Gastroesophageal sphincter (tissue), 3 donors: Measurements from ENCODE around the gene TMEM184A.

Experiments
- POLR2A ChIP-seq, 2 donors: fragments of 450-650 bp; IDR thresholded peaks; one replicate each; pipeline ENCODE4 v1.6.1; 2017; ENCODE audit warnings: antibody characterized with exemption in 2 of 2, mild to moderate bottlenecking in 2 of 2, moderate library complexity in 1 of 2
- TF ChIP-seq, protein P1 (sequence below), 4 experiments: fragments of 200-600 bp in 2 of 4; fragments of 450-650 bp in 2 of 4; sonication (generic) in 1 of 4; IDR thresholded peaks; one replicate each; pipeline ENCODE4 v1.5.1; 2017 to 2019; ENCODE audit warnings: antibody characterized with exemption in 4 of 4, mild to moderate bottlenecking in 2 of 4, moderate library complexity in 2 of 4

DNA sequence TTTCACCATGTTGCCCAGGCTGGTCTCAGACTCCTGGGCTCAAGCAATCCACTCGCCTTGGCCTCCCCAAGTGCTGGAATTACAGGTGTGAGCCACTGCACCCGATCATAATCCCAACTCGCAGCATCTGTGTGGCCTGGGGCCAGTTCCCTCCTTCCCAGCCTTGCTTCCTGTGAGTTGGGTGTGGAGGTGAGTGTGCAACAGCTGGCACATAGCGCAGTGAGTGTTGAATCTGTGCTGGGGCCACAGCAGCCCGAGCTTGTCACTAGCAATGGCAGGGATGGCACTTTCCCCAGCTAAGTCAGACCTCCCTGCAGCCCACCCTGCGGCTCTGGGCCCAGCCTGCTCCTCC is 12.2 kb downstream of the TMEM184A start:
- TF ChIP-seq, protein P1, sequence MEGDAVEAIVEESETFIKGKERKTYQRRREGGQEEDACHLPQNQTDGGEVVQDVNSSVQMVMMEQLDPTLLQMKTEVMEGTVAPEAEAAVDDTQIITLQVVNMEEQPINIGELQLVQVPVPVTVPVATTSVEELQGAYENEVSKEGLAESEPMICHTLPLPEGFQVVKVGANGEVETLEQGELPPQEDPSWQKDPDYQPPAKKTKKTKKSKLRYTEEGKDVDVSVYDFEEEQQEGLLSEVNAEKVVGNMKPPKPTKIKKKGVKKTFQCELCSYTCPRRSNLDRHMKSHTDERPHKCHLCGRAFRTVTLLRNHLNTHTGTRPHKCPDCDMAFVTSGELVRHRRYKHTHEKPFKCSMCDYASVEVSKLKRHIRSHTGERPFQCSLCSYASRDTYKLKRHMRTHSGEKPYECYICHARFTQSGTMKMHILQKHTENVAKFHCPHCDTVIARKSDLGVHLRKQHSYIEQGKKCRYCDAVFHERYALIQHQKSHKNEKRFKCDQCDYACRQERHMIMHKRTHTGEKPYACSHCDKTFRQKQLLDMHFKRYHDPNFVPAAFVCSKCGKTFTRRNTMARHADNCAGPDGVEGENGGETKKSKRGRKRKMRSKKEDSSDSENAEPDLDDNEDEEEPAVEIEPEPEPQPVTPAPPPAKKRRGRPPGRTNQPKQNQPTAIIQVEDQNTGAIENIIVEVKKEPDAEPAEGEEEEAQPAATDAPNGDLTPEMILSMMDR (IDR thresholded peaks at IDR 0.05): no peak
- no peak for TF ChIP-seq POLR2A (IDR thresholded peaks at IDR 0.05)
